Suprapubic skin (tissue), 4 donors: ENCODE measurements around the gene SHROOM2. TPM values are rescaled to one million over a fixed set of nuclear protein-coding genes. Genes with fewer than 3 reads are reported as not detected.

Experiments
- DNase-seq, 2 donors: peaks; one replicate each; pipeline ENCODE4 v3.0.0-alpha.2; 2019; ENCODE audit warnings: low spot score in 2 of 2
- H3K27ac ChIP-seq: fragments of 200-600 bp; sonication (generic); one replicate; pipeline ENCODE4 v1.5.1; 2019
- H3K27me3 ChIP-seq: fragments of 200-600 bp; sonication (generic); one replicate; pipeline ENCODE4 v1.5.1; 2019
- H3K36me3 ChIP-seq: fragments of 200-600 bp; sonication (generic); one replicate; pipeline ENCODE4 v1.5.1; 2019
- H3K4me1 ChIP-seq: fragments of 200-600 bp; sonication (generic); one replicate; pipeline ENCODE4 v1.5.1; 2019
- H3K4me3 ChIP-seq: fragments of 200-600 bp; sonication (generic); one replicate; pipeline ENCODE4 v1.5.1; 2019; ENCODE audit warnings: mild to moderate bottlenecking
- H3K9me3 ChIP-seq: fragments of 200-600 bp; sonication (generic); one replicate; pipeline ENCODE4 v1.5.1; 2019
- CTCF ChIP-seq, 2 donors: fragments of 200-600 bp in 1 of 2; fragments of 450-650 bp in 1 of 2; sonication (generic) in 1 of 2; IDR thresholded peaks; one replicate each; pipeline ENCODE4 v1.5.1; 2016 to 2019; ENCODE audit warnings: antibody characterized with exemption in 2 of 2, mild to moderate bottlenecking in 1 of 2, moderate library complexity in 1 of 2
- EP300 ChIP-seq: sonication (generic); formaldehyde crosslinking; IDR thresholded peaks from one replicate; pipeline ENCODE4 v1.6.1; 2017; ENCODE audit warnings: antibody characterized with exemption
- POLR2A ChIP-seq, 2 donors: fragments of 450-650 bp; IDR thresholded peaks; one replicate each; pipeline ENCODE4 v1.6.1; 2017; ENCODE audit warnings: antibody characterized with exemption in 2 of 2, mild to moderate bottlenecking in 2 of 2, moderate library complexity in 2 of 2
- POLR2AphosphoS5 ChIP-seq, 3 donors: sonication (generic); formaldehyde crosslinking; IDR thresholded peaks; one replicate each; pipeline ENCODE4 v1.6.1; 2017; ENCODE audit warnings: antibody characterized with exemption in 3 of 3
- WGBS: methylation state at CpG from one replicate; pipeline ENCODE4 v1.1.5; 2018; 5-methylcytosine and 5-hydroxymethylcytosine counted together
- total RNA-seq, 4 donors: library from RNA; depleted of rRNA; stranded (reverse); fragments of >200 nt; gene quantifications; one replicate each; pipeline ENCODE4 v1.1.0, GENCODE V29; 2016

The SHROOM2 gene
- total RNA-seq, 4 donors from 2014 or later, result 10.7 to 16.7 (median 11.8) TPM

- no peak for DNase-seq
- peaks cover 9% of the 10 kb centered on the region for H3K36me3 ChIP-seq
- H3K27ac ChIP-seq, result no peak overlapping the region
- TF ChIP-seq CTCF (IDR thresholded peaks at IDR 0.05), result no peak
- TF ChIP-seq EP300, result no peak
- TF ChIP-seq POLR2A (IDR thresholded peaks at IDR 0.05), result no peak
- TF ChIP-seq POLR2AphosphoS5 (IDR thresholded peaks at IDR 0.05), result no peak
- H3K9me3 ChIP-seq, result no peaks in the 10 kb centered on the region
- WGBS, result 80% methylated on average over 3 of the region's 3 CpGs
- H3K4me3 ChIP-seq, result no peak overlapping the region
- no peaks in the 10 kb centered on the region for H3K27me3 ChIP-seq
- H3K4me1 ChIP-seq, result no peaks in the 10 kb centered on the region
These were observed 149.2 kb downstream of the SHROOM2 start for GRCh38 chrX:9935436-9935835.

DNA sequence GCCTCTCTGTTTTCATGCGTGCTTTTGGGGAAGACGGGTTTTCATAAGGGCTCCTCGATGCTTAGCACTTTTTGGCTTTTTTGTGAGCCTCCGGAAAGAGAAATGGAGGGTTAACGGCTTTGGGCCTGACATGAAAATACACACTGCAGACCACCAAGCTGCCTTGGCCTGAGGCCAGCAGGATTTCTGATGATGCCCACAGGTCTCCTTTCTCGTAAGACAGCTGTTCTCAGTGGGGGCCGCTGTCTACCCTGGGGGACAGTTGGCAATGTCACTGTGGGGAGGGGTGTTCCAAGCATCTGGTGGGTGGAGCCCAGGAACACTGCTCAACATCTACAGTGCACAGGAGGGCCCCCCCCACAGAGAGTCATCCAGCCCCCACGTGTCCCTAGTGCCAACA, 151.5 kb downstream of the SHROOM2 start:
- TF ChIP-seq POLR2AphosphoS5 (IDR thresholded peaks at IDR 0.05), result no peak
- TF ChIP-seq POLR2A (IDR thresholded peaks at IDR 0.05), result no peak
- no peak for TF ChIP-seq CTCF (IDR thresholded peaks at IDR 0.05)
- TF ChIP-seq EP300, result no peak
- Histone ChIP-seq H3K4me1 (no peaks in the 10 kb centered on the region), H3K4me3 (no peak overlapping the region), H3K9me3 (no peaks in the 10 kb centered on the region), H3K36me3 (peaks cover 5% of the 10 kb centered on the region), H3K27ac (no peak overlapping the region), H3K27me3 (no peaks in the 10 kb centered on the region)
- no peak for DNase-seq
- 91% methylated on average over 6 of the region's 8 CpGs for WGBS

DNA sequence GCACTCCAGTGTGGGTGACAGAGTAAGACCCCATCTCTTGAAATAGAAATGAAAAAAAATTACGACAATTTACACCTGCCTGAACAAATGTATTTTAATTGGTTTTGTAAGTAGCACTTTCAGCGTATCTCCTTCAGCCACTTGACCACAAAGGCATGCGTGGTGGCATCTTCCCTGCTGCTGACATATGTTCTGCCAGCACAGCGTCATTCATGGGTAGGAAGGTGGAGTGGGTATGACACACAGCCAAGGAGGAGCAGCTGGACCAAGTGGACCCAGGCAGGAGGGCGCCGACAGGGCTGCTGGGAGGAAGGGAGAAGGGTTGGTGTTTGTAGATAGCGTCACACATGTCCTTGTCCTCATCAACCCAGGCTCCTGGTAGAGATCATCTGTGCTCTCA, 152.3 kb downstream of the SHROOM2 start:
- H3K27me3 ChIP-seq, result no peaks in the 10 kb centered on the region
- no peaks in the 10 kb centered on the region for H3K4me1 ChIP-seq
- no peak overlapping the region for H3K27ac ChIP-seq
- H3K4me3 ChIP-seq, result no peak overlapping the region
- no peak for DNase-seq
- 86% methylated on average over 7 of the region's 7 CpGs for WGBS
- H3K9me3 ChIP-seq, result no peaks in the 10 kb centered on the region
- TF ChIP-seq CTCF (IDR thresholded peaks at IDR 0.05) (no peak), POLR2A (IDR thresholded peaks at IDR 0.05) (no peak), POLR2AphosphoS5 (IDR thresholded peaks at IDR 0.05) (no peak), EP300 (no peak)
- H3K36me3 ChIP-seq, result peaks cover 5% of the 10 kb centered on the region

DNA sequence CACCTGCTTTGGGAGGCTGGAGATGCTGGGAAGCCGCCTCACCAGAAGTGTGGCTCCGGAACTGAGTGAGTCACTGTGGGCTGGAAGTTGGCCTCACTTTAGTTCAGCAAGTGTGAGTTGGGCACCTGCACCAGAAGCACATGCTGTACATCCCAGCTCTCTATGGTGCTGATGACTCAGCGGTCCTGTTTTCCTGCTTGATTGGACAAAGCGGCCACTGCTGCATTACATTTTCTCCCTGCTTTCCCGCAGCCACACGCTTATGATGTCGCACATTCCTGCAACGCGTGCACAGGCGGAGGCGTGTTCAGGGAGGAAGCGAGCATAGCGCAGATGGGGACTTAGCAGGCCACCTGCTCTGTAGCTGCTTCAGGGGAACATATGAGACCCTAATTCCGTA, 154.2 kb downstream of the SHROOM2 start:
- Histone ChIP-seq H3K27me3 (no peaks in the 10 kb centered on the region), H3K36me3 (peaks cover 5% of the 10 kb centered on the region), H3K4me1 (no peaks in the 10 kb centered on the region), H3K4me3 (no peak overlapping the region), H3K27ac (no peak overlapping the region), H3K9me3 (no peaks in the 10 kb centered on the region)
- no peak for DNase-seq
- 87% methylated on average over 14 of the region's 14 CpGs for WGBS
- TF ChIP-seq EP300, result no peak
- TF ChIP-seq POLR2AphosphoS5 (IDR thresholded peaks at IDR 0.05), result no peak
- no peak for TF ChIP-seq POLR2A (IDR thresholded peaks at IDR 0.05)
- no peak for TF ChIP-seq CTCF (IDR thresholded peaks at IDR 0.05)

DNA sequence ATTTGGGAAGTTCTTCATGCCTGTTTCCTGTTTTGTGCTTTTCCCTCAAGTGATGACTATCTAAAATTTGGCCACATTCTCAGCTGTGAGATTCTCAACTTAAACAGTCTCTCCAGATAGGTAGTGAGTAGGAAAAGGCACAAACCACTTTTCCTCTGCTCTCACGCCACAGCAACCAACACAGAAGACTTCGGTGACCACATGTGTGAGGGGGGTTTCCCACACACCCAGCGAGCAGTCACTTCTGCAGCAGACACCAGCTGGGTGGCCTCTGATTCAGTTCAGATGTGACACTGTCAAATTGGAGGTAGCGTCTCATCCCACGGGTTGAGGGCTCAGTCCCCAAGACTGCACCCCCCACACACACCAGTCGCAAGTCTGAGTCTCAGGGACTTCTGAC, 155.9 kb downstream of the SHROOM2 start:
- Histone ChIP-seq H3K27me3 (no peaks in the 10 kb centered on the region), H3K4me3 (no peak overlapping the region), H3K36me3 (peaks cover 11% of the 10 kb centered on the region), H3K9me3 (no peaks in the 10 kb centered on the region), H3K4me1 (no peaks in the 10 kb centered on the region), H3K27ac (no peak overlapping the region)
- 80% methylated on average over 6 of the region's 6 CpGs for WGBS
- TF ChIP-seq CTCF (IDR thresholded peaks at IDR 0.05) (no peak), POLR2AphosphoS5 (IDR thresholded peaks at IDR 0.05) (no peak), EP300 (no peak), POLR2A (IDR thresholded peaks at IDR 0.05) (no peak)
- DNase-seq, result no peak
